GM03348 (cell line): Measurements from ENCODE around the gene SNX9.

Source experiments
- DNase-seq: peaks from one replicate; pipeline ENCODE4 v3.0.0; 2012; ENCODE audit warnings: low spot score

The SNX9 gene

GRCh38 chr6:157859775-157860504, 36.9 kb downstream of the SNX9 start:
- DNase-seq = no peak

- DNase-seq = no peak
These were observed 37.5 kb downstream of the SNX9 start for GRCh38 chr6:157860505-157860991.

GRCh38 chr6:157861184-157861583, 38.1 kb downstream of the SNX9 start:
- no peak for DNase-seq

- peak; percentile 20 for DNase-seq
These were observed 38.8 kb downstream of the SNX9 start for GRCh38 chr6:157861814-157862213.

GRCh38 chr6:157862706-157863105, 39.7 kb downstream of the SNX9 start:
- no peak for DNase-seq

- no peak for DNase-seq
These were observed 41.2 kb downstream of the SNX9 start for GRCh38 chr6:157864185-157864761.

- DNase-seq = no peak
These were observed 42.2 kb downstream of the SNX9 start for GRCh38 chr6:157865249-157865648.

GRCh38 chr6:157867155-157867559, 44.1 kb downstream of the SNX9 start:
- peak; percentile 58 for DNase-seq

- peak; percentile 23 for DNase-seq
These were observed 44.9 kb downstream of the SNX9 start for GRCh38 chr6:157867981-157868380.

- DNase-seq = no peak
These were observed 45.8 kb downstream of the SNX9 start for GRCh38 chr6:157868835-157869234.

GRCh38 chr6:157869673-157870302, 46.7 kb downstream of the SNX9 start:
- DNase-seq = no peak

GRCh38 chr6:157873735-157874344, 50.8 kb downstream of the SNX9 start:
- DNase-seq = peak; percentile 71

- DNase-seq = no peak
These were observed 54.1 kb downstream of the SNX9 start for GRCh38 chr6:157877149-157877548.

- no peak for DNase-seq
These were observed 54.8 kb downstream of the SNX9 start for GRCh38 chr6:157877573-157878438.

GRCh38 chr6:157879034-157879872, 56.2 kb downstream of the SNX9 start:
- DNase-seq = no peak

- no peak for DNase-seq
These were observed 56.8 kb downstream of the SNX9 start for GRCh38 chr6:157879873-157880254.

- no peak for DNase-seq
These were observed 57.5 kb downstream of the SNX9 start for GRCh38 chr6:157880534-157880933.

GRCh38 chr6:157881342-157881741, 58.3 kb downstream of the SNX9 start:
- no peak for DNase-seq

GRCh38 chr6:157884756-157885155, 61.7 kb downstream of the SNX9 start:
- no peak for DNase-seq

GRCh38 chr6:157885211-157885788, 62.3 kb downstream of the SNX9 start:
- DNase-seq = no peak

GRCh38 chr6:157885876-157886275, 62.8 kb downstream of the SNX9 start:
- no peak for DNase-seq
